Upper lobe of left lung (tissue), 6 donors: ENCODE data around the gene PCSK5. TPM values are rescaled to one million over a fixed set of nuclear protein-coding genes. Genes with fewer than 3 reads are reported as not detected.

Experiments used
- ATAC-seq, 2 donors: fragments of 200-7000 bp; cut with Tn5 transposase; one replicate each; pipeline ENCODE4 v1.9.1; 2022; ENCODE audit warnings: mild to moderate bottlenecking in 2 of 2, moderate library complexity in 2 of 2; ENCODE audit not compliant: low FRiP score in 2 of 2
- DNase-seq, 2 donors: peaks; one replicate each; pipeline ENCODE4 v3.0.0-alpha.2; 2019 to 2020
- H3K27ac ChIP-seq, 4 donors: fragments of 200-600 bp; sonication (generic); one replicate each; pipeline ENCODE4 v1.5.1; 2016 to 2019
- H3K27me3 ChIP-seq, 4 donors: fragments of 200-600 bp; sonication (generic); one replicate each; pipeline ENCODE4 v1.5.1; 2017 to 2019
- H3K36me3 ChIP-seq, 4 donors: fragments of 200-600 bp; sonication (generic); one replicate each; pipeline ENCODE4 v1.5.1; 2016 to 2019
- H3K4me1 ChIP-seq, 4 donors: fragments of 200-600 bp; sonication (generic); one replicate each; pipeline ENCODE4 v1.5.1; 2018 to 2019
- H3K4me3 ChIP-seq, 4 donors: fragments of 200-600 bp; sonication (generic); one replicate each; pipeline ENCODE4 v1.5.1; 2017 to 2019; ENCODE audit warnings: mild to moderate bottlenecking in 2 of 4, moderate library complexity in 1 of 4
- H3K9me3 ChIP-seq, 4 donors: fragments of 200-600 bp; sonication (generic); one replicate each; pipeline ENCODE4 v1.5.1; 2018 to 2019
- CTCF ChIP-seq, 6 experiments: fragments of 450-650 bp in 4 of 6; fragments of 200-600 bp in 2 of 6; sonication (generic) in 2 of 6; IDR thresholded peaks; one replicate each; pipeline ENCODE4 v1.5.1; 2016 to 2019; ENCODE audit warnings: antibody characterized with exemption in 6 of 6
- EP300 ChIP-seq, 4 donors: sonication (generic); formaldehyde crosslinking; IDR thresholded peaks; one replicate each; pipeline ENCODE4 v1.5.1; 2017; ENCODE audit warnings: antibody characterized with exemption in 4 of 4, control low read depth in 2 of 4
- POLR2A ChIP-seq, 4 donors: fragments of 450-650 bp; IDR thresholded peaks; one replicate each; pipeline ENCODE4 v1.5.1; 2016 to 2017; ENCODE audit warnings: antibody characterized with exemption in 4 of 4, mild to moderate bottlenecking in 2 of 4
- POLR2AphosphoS5 ChIP-seq, 2 donors: sonication (generic); formaldehyde crosslinking; IDR thresholded peaks; one replicate each; pipeline ENCODE4 v1.5.1; 2017; ENCODE audit warnings: antibody characterized with exemption in 2 of 2
- WGBS, 2 donors: methylation state at CpG; one replicate each; pipeline ENCODE4 v1.1.5; 2017 to 2018; 5-methylcytosine and 5-hydroxymethylcytosine counted together
- total RNA-seq, 6 donors: library from RNA; depleted of rRNA in 4 of 6; stranded (reverse); fragments of >200 nt in 4 of 6; gene quantifications; one replicate each; pipeline versions ENCODE4 v1.1.0 to v1.2.1, GENCODE V29; 2016 to 2021
- donor health status: DM: no; HTN: no; CAD: no; lungs with moderate emphysema.
- donor health status: DM: no; HTN: yes; CAD: no; lungs with severe emphysema.

Gene PCSK5
- total RNA-seq, 6 donors from 2014 or later = 12.8 to 29.2 (median 18.3) TPM

GRCh38 chr9:76373784-76374474 lies 483.5 kb downstream of the PCSK5 start:
- H3K27ac ChIP-seq = no peak overlapping the region
- H3K27me3 ChIP-seq = no peaks in the 10 kb centered on the region
- WGBS, 2 donors = 83 to 96% methylated on average over 6 of the region's 6 CpGs
- no peaks in the 10 kb centered on the region for H3K9me3 ChIP-seq
- no peaks in the 10 kb centered on the region for H3K36me3 ChIP-seq
- DNase-seq = no peak
- peaks cover 7 to 34% (median 25%) of the 10 kb centered on the region in 4 donors for H3K4me1 ChIP-seq
- no peak for ATAC-seq
- no peak for TF ChIP-seq POLR2A (IDR thresholded peaks at IDR 0.05)
- no peak for TF ChIP-seq POLR2AphosphoS5 (IDR thresholded peaks at IDR 0.05)
- no peak for TF ChIP-seq CTCF (IDR thresholded peaks at IDR 0.05)
- TF ChIP-seq EP300 (IDR thresholded peaks at IDR 0.05) = no peak
- H3K4me3 ChIP-seq = no peak overlapping the region

GRCh38 chr9:76374783-76375559 lies 484.5 kb downstream of the PCSK5 start:
- Histone ChIP-seq H3K27me3 (no peaks in the 10 kb centered on the region), H3K36me3 (no peaks in the 10 kb centered on the region), H3K4me3 (no peak overlapping the region), H3K9me3 (no peaks in the 10 kb centered on the region), H3K27ac (no peak overlapping the region), H3K4me1 (peaks cover 7 to 29% (median 25%) of the 10 kb centered on the region in 4 donors)
- TF ChIP-seq POLR2AphosphoS5 (IDR thresholded peaks at IDR 0.05) = peak in 1 of 2 donors; percentile 57
- no peak for TF ChIP-seq CTCF (IDR thresholded peaks at IDR 0.05)
- peak in 1 of 4 donors; percentile 25 for TF ChIP-seq EP300 (IDR thresholded peaks at IDR 0.05)
- no peak for TF ChIP-seq POLR2A (IDR thresholded peaks at IDR 0.05)
- 76 to 79% methylated on average over 10 of the region's 10 CpGs for WGBS, 2 donors
- peak; percentile 80 to 81 for ATAC-seq
- peak in 1 of 2 donors; percentile 84 for DNase-seq

- no peaks in the 10 kb centered on the region for H3K36me3 ChIP-seq
- H3K4me3 ChIP-seq = no peak overlapping the region
- no peak for TF ChIP-seq POLR2A (IDR thresholded peaks at IDR 0.05)
- H3K27me3 ChIP-seq = no peaks in the 10 kb centered on the region
- H3K4me1 ChIP-seq = peaks cover 7 to 28% (median 18%) of the 10 kb centered on the region in 4 donors
- H3K9me3 ChIP-seq = no peaks in the 10 kb centered on the region
- DNase-seq = no peak
- no peak overlapping the region for H3K27ac ChIP-seq
- no peak for ATAC-seq
These were observed 487.3 kb downstream of the PCSK5 start for GRCh38 chr9:76377791-76378190.

- ATAC-seq (no peak), DNase-seq (no peak)
- H3K4me3 ChIP-seq = no peak overlapping the region
- no peaks in the 10 kb centered on the region for H3K27me3 ChIP-seq
- no peaks in the 10 kb centered on the region for H3K36me3 ChIP-seq
- no peak overlapping the region for H3K27ac ChIP-seq
- TF ChIP-seq CTCF (IDR thresholded peaks at IDR 0.05) = no peak
- no peak for TF ChIP-seq EP300 (IDR thresholded peaks at IDR 0.05)
- TF ChIP-seq POLR2AphosphoS5 (IDR thresholded peaks at IDR 0.05) = no peak
- H3K9me3 ChIP-seq = no peaks in the 10 kb centered on the region
- peaks cover 7 to 21% (median 12%) of the 10 kb centered on the region in 4 donors for H3K4me1 ChIP-seq
- 83 to 87% methylated on average over 6 of the region's 6 CpGs for WGBS, 2 donors
These were observed 488.0 kb downstream of the PCSK5 start for GRCh38 chr9:76378367-76379073.

- no peak for ATAC-seq
- Histone ChIP-seq H3K4me1 (peaks cover 7 to 13% (median 11%) of the 10 kb centered on the region in 4 donors), H3K27ac (no peak overlapping the region), H3K9me3 (no peaks in the 10 kb centered on the region), H3K27me3 (no peaks in the 10 kb centered on the region), H3K36me3 (peaks cover 0 to 4% (median 2%) of the 10 kb centered on the region in 4 donors), H3K4me3 (no peak overlapping the region)
- TF ChIP-seq POLR2A (IDR thresholded peaks at IDR 0.05) = no peak
- TF ChIP-seq CTCF (IDR thresholded peaks at IDR 0.05) = no peak
- no peak for DNase-seq
- WGBS, 2 donors = 78 to 79% methylated on average over 2 of the region's 2 CpGs
These were observed 489.0 kb downstream of the PCSK5 start for GRCh38 chr9:76379494-76379893.
